ENCODE measurements around the gene CISH. TPM values are rescaled to one million over a fixed set of nuclear protein-coding genes. Genes with fewer than 3 reads are reported as not detected.

CISH gene
- total and polyA plus RNA-seq, 9 of the 15 experiments (the other 6 are each of a cell fraction or from before 2014, with no cell fraction given), result 1.7 to 47.7 (median 18.3) TPM

GRCh38 chr3:50607271-50608091, 4.1 kb downstream of the CISH start:
- ATAC-seq (no peak), DNase-seq (ENCODE audit: extremely low read depth in 1 of 4, low spot score in 3 of 4) (peak in 1 of 4 experiments; percentile 62), FAIRE-seq (no peak)
- intact Hi-C loops (cut with micrococcal nuclease) (no loop called here), in situ Hi-C loops (cut with MboI) (no loop called here)
- POLR2A ChIA-PET, result interaction anchor here (0.6 to 4.8 kb wide), 6 partner anchors 8 to 40 kb away, joined by 3 to 22 read pairs (median 5); partner anchors contain the start of gene HEMK1
- peak overlapping the region; percentile 87 for H3K4me3 ChIP-seq
- peak overlapping the region; percentile 85 for H3K27ac ChIP-seq (ENCODE audit: extremely low read depth, low read depth, low read length)
- peak overlapping the region; percentile 95 for H3K4me2 ChIP-seq (ENCODE audit: insufficient read depth, low read length)
- H3K27me3 ChIP-seq (ENCODE audit: control insufficient read depth in 2 of 2, insufficient read depth in 2 of 2, low read length in 2 of 2), result no peaks in the 10 kb centered on the region
- H3K9ac ChIP-seq (ENCODE audit: insufficient read depth in 1 of 2, low read depth in 2 of 2, low read length in 2 of 2), result peak overlapping the region; percentile 87 to 94
- H3K9me1 ChIP-seq (ENCODE audit: control insufficient read depth, insufficient read depth, low read length), result peaks cover 3% of the 10 kb centered on the region
- CTCF ChIA-PET (ENCODE audit: low intra/inter-chr PET ratio), result no interaction called here
- WGBS (ENCODE audit: insufficient coverage, low coverage, missing lambda C conversion rate), result 26% methylated on average over 18 of the region's 29 CpGs
- H4K20me1 ChIP-seq (replicated peaks; ENCODE audit: control insufficient read depth, insufficient read depth, low read length), result peaks cover 36% of the 10 kb centered on the region
- H2AFZ ChIP-seq (ENCODE audit: low read depth, low read length), result no peak overlapping the region
- no TSS peak for BruUV-seq (replicated peaks)
- H3K36me3 ChIP-seq (ENCODE audit: control insufficient read depth, insufficient read depth, low read length), result peaks cover 75% of the 10 kb centered on the region
- peaks cover 39 to 48% of the 10 kb centered on the region in 2 experiments for H3K4me1 ChIP-seq (replicated peaks in 1 of 2; ENCODE audit: control insufficient read depth in 2 of 2, insufficient read depth in 2 of 2, low read length in 2 of 2)
- peaks cover 86% of the 10 kb centered on the region for H3K79me2 ChIP-seq (ENCODE audit: control insufficient read depth, insufficient read depth, low read length)
- no peaks in the 10 kb centered on the region for H3K9me3 ChIP-seq (replicated peaks; ENCODE audit: control insufficient read depth, insufficient read depth, low read depth, low read length)
- TF ChIP-seq HMGN3 (IDR thresholded peaks at IDR 0.05; ENCODE audit: borderline replicate concordance, extremely low read depth, insufficient read length, low read depth, low read length) (no peak), POLR2H (tag; IDR thresholded peaks at IDR 0.05; ENCODE audit: low read depth) (no peak), ZNF280A (IDR thresholded peaks at IDR 0.05; ENCODE audit: low read depth, partially characterized antibody) (no peak), FOXP1 (CRISPR knock-in tag; IDR thresholded peaks at IDR 0.05) (no peak), C11orf30 (IDR thresholded peaks at IDR 0.05; ENCODE audit: low read depth) (no peak), EP400 (IDR thresholded peaks at IDR 0.05) (0 out of 2 replicates have a peak, but pooled peaks have one; percentile 19), CREB1 (IDR thresholded peaks at IDR 0.05) (no peak), CREB1 (CRISPR knock-in tag; IDR thresholded peaks at IDR 0.05) (no peak; the same call in 1 of the 2 replicates), E2F6 (IDR thresholded peaks at IDR 0.05; ENCODE audit: borderline replicate concordance in 1 of 2, extremely low read depth in 1 of 2, insufficient read depth in 1 of 2, insufficient read length in 1 of 2, low read depth in 1 of 2, low read length in 1 of 2, poor library complexity in 1 of 2, severe bottlenecking in 1 of 2) (no peak), POLR2G (IDR thresholded peaks at IDR 0.05; ENCODE audit: low read depth, low read length) (peak; percentile 69), ARID2 (IDR thresholded peaks at IDR 0.05) (no peak), SIN3B (IDR thresholded peaks at IDR 0.05; ENCODE audit: low read depth) (no peak), PCBP1 (IDR thresholded peaks at IDR 0.05; ENCODE audit: low read depth, low read length, poor library complexity, severe bottlenecking) (no peak)

All from K562 (cell line).